WTC11 (cell line): ENCODE results near the gene MGAT5B.

Source experiments
- ATF3 ChIP-seq: sonication (generic); formaldehyde crosslinking; conservative IDR thresholded peaks from 2 replicates; pipeline ENCODE4 v1.8.1; 2022; ENCODE audit warnings: mild to moderate bottlenecking, missing genetic modification reagents
- CBFB ChIP-seq: sonication (generic); formaldehyde crosslinking; IDR thresholded peaks from 2 replicates; pipeline ENCODE4 v1.8.1; 2022; ENCODE audit warnings: mild to moderate bottlenecking, low read depth, missing genetic modification reagents
- CTCF ChIP-seq: fragments of 200-600 bp; IDR thresholded peaks from 2 replicates; pipeline ENCODE4 v1.8.0; 2022; ENCODE audit warnings: antibody characterized with exemption
- ELF4 ChIP-seq: sonication (generic); formaldehyde crosslinking; IDR thresholded peaks from 2 replicates; pipeline ENCODE4 v1.8.1; 2022; ENCODE audit warnings: low read depth, mild to moderate bottlenecking, moderate library complexity, missing genetic modification reagents
- GABPB1 ChIP-seq: sonication (generic); formaldehyde crosslinking; IDR thresholded peaks from 2 replicates; pipeline ENCODE4 v1.8.1; 2023; ENCODE audit warnings: mild to moderate bottlenecking, missing genetic modification reagents
- MAX ChIP-seq: sonication (generic); formaldehyde crosslinking; IDR thresholded peaks from 2 replicates; pipeline ENCODE4 v1.8.0; 2022; ENCODE audit warnings: mild to moderate bottlenecking, missing genetic modification reagents
- NFYB ChIP-seq: sonication (generic); formaldehyde crosslinking; conservative IDR thresholded peaks from 2 replicates; pipeline ENCODE4 v1.8.0; 2022; ENCODE audit warnings: low read depth, missing genetic modification reagents
- NR1H2 ChIP-seq: sonication (generic); formaldehyde crosslinking; IDR thresholded peaks from 2 replicates; pipeline ENCODE4 v1.9.0; 2021; ENCODE audit warnings: mild to moderate bottlenecking, moderate library complexity, missing genetic modification reagents
- ZNF138 ChIP-seq: sonication (generic); formaldehyde crosslinking; conservative IDR thresholded peaks from 2 replicates; pipeline ENCODE4 v1.8.1; 2022; ENCODE audit warnings: mild to moderate bottlenecking, moderate library complexity, missing genetic modification reagents
- ZNF219 ChIP-seq: sonication (generic); formaldehyde crosslinking; IDR thresholded peaks from 2 replicates; pipeline ENCODE4 v1.8.0; 2023; ENCODE audit warnings: missing genetic modification reagents, mild to moderate bottlenecking, borderline replicate concordance
- ZNF263 ChIP-seq: sonication (generic); formaldehyde crosslinking; IDR thresholded peaks from 2 replicates; pipeline ENCODE4 v1.8.1; 2022; ENCODE audit warnings: low read depth, mild to moderate bottlenecking, moderate library complexity, missing genetic modification reagents

- TF ChIP-seq ZNF263 (CRISPR knock-in tag) (no peak), MAX (CRISPR knock-in tag) (no peak), CTCF (no peak), ZNF219 (CRISPR knock-in tag) (no peak), NR1H2 (CRISPR knock-in tag) (no peak), ELF4 (no peak), ATF3 (CRISPR knock-in tag) (no peak), GABPB1 (CRISPR knock-in tag) (no peak), CBFB (no peak), NFYB (CRISPR knock-in tag) (no peak), ZNF138 (CRISPR knock-in tag) (no peak)
Observed at GRCh38 chr17:76993651-76994050, 125.4 kb downstream of the MGAT5B start.
